CD4-positive, alpha-beta T cell (primary cell): ENCODE results near the gene NFYB. TPM values are rescaled to one million over a fixed set of nuclear protein-coding genes. Genes with fewer than 3 reads are reported as not detected.

ENCODE experiments used
- ATAC-seq: fragments of 200-7000 bp; cut with Tn5 transposase; one replicate; pipeline ENCODE4 v1.10.0; 2022; ENCODE audit warnings: mild to moderate bottlenecking; ENCODE audit not compliant: poor library complexity
- CTCF ChIA-PET: fragments of 350-600 bp; sonication (Branson Sonifier 250); formaldehyde crosslinking; loops from one replicate; lab custom pipeline; 2021; ENCODE audit warnings: antibody characterized with exemption, inconsistent platforms; lab: Charles Lee
- POLR2A ChIA-PET: fragments of 350-600 bp; sonication (Branson Sonifier 250); formaldehyde crosslinking; loops from one replicate; lab custom pipeline; 2021; ENCODE audit warnings: antibody characterized with exemption, inconsistent platforms; lab: Charles Lee
- DNase-seq, 14 experiments: peaks; one replicate each; pipeline ENCODE4 v3.0.0-alpha.2; 2013 to 2020; ENCODE audit warnings: mixed read lengths in 2 of 14
- H3K27ac ChIP-seq, 2 donors: one replicate each; pipeline versions ENCODE4 v1.5.1 to v1.7.0; 2013; ENCODE audit warnings: low read length in 2 of 2, low read depth in 1 of 2, mild to moderate bottlenecking in 1 of 2
- H3K27me3 ChIP-seq, 2 experiments: 1 replicate in 1 of 2; 2 replicates in 1 of 2; pipeline versions ENCODE4 v1.6.1 to v1.7.0; 2013; ENCODE audit warnings: low read length in 2 of 2, control low read depth in 1 of 2, mild to moderate bottlenecking in 1 of 2, moderate library complexity in 1 of 2; ENCODE audit not compliant: insufficient read depth in 2 of 2, control insufficient read depth in 1 of 2
- H3K36me3 ChIP-seq: one replicate; pipeline ENCODE4 v1.6.1; 2013; ENCODE audit warnings: low read length, control low read depth; ENCODE audit not compliant: insufficient read depth
- H3K4me1 ChIP-seq: one replicate; pipeline ENCODE4 v1.6.1; 2013; ENCODE audit warnings: low read length, control low read depth; ENCODE audit not compliant: insufficient read depth
- H3K4me3 ChIP-seq: one replicate; pipeline ENCODE4 v1.5.1; 2013; ENCODE audit warnings: mild to moderate bottlenecking, low read length, moderate library complexity
- H3K9me3 ChIP-seq, 2 experiments: 1 replicate in 1 of 2; 2 replicates in 1 of 2; pipeline versions ENCODE4 v1.6.1 to v1.7.0; 2013; ENCODE audit warnings: low read length in 2 of 2, mild to moderate bottlenecking in 2 of 2, control low read depth in 1 of 2, moderate library complexity in 1 of 2; ENCODE audit not compliant: control insufficient read depth in 1 of 2, insufficient read depth in 1 of 2
- H3K27ac Mint-ChIP-seq: one replicate; pipeline ENCODE4 v1.8.0; 2020; ENCODE audit warnings: mixed read lengths
- H3K27me3 Mint-ChIP-seq: one replicate; pipeline ENCODE4 v1.8.0; 2021; ENCODE audit warnings: mixed read lengths
- H3K36me3 Mint-ChIP-seq: one replicate; pipeline ENCODE4 v1.8.0; 2021; ENCODE audit warnings: low read depth, mixed read lengths
- H3K4me1 Mint-ChIP-seq: one replicate; pipeline ENCODE4 v1.8.0; 2021; ENCODE audit warnings: low read depth, mixed read lengths
- H3K4me3 Mint-ChIP-seq: one replicate; pipeline ENCODE4 v1.8.0; 2020; ENCODE audit warnings: mild to moderate bottlenecking, mixed read lengths
- H3K9me3 Mint-ChIP-seq: one replicate; pipeline ENCODE4 v1.8.0; 2020; ENCODE audit warnings: mixed read lengths
- CTCF ChIP-seq: fragments of 200-600 bp; IDR thresholded peaks from one replicate; pipeline ENCODE4 v1.8.0; 2022; ENCODE audit warnings: antibody characterized with exemption, mild to moderate bottlenecking
- intact Hi-C, 2 experiments: fragments of 100-400 bp; cut with DNase I in 1 of 2; cut with micrococcal nuclease in 1 of 2; formaldehyde crosslinking; loops; one replicate each; pipeline versions ENCODE4 v1.15.1 to v1.9.0; 2023 to 2025; cut with DNase I, micrococcal nuclease
- total RNA-seq, 174 experiments: library from RNA in 2 of 174; stranded (reverse) in 2 of 174; gene quantifications; one replicate each; pipeline ENCODE4 v1.2.3 and lab custom pipeline; 2021 to 2026

NFYB gene
- total RNA-seq, 2 experiments from 2014 or later, result 12.8 to 14.6 TPM

DNA sequence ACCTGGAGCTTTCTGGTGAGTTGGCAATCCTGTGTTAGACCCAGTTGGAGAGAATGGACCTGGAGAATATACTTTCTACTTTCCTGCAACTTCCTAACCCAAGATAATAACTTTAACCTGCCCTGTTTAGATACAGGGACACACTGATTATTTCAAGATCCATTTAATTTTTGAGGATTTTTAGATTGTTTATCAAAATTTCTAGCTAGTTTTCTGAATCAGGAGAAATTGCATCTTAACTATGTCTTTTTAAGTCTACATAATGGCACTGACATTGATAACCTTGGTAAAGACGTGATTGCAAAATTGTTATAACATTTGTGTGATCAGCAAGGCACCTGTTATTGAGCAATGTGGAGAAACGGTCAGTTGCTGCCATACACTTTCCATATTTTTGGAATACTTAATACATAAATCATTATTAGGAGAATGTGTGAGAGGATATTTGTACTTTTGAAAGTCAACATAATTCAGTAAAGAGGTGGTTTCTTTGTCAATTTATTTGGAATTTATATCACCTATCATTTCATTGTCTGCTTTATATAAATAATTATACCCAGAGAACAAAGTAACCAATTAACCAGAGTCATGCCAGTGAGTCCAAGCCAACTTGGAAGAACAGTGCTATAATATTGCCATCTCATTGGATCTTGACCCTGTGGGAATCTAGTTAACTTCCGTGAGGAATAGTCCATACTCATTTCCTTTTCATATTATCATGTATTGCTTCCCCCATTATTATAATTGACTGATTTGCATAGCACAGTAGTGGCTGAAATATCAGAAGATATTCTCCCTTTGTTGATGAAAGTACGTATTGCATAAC is 28.4 kb downstream of the NFYB start:
- no peak for ATAC-seq
- H3K27ac Mint-ChIP-seq, result peak overlapping the region; percentile 24

GRCh38 chr12:104108755-104109445 is 29.1 kb downstream of the NFYB start:
- ATAC-seq (peak; percentile 100), DNase-seq (peak; percentile 77 to 92 (median 84))
- peak; percentile 89 for TF ChIP-seq CTCF
- intact Hi-C loops, result loop anchor here (1.0 kb wide), 3 partner anchors 52 to 231 kb away; no protein-coding TSS in a partner anchor
- Mint-ChIP-seq H3K27me3 (no peaks in the 10 kb centered on the region), H3K36me3 (peaks cover 9% of the 10 kb centered on the region), H3K27ac (peak overlapping the region; percentile 24), H3K9me3 (no peaks in the 10 kb centered on the region), H3K4me1 (peaks cover 14% of the 10 kb centered on the region), H3K4me3 (peak overlapping the region; percentile 59)
- ChIA-PET POLR2A (interaction anchor here (0.8 to 1.7 kb wide), 9 partner anchors 11 to 229 kb away, joined by 3 to 17 read pairs (median 6); partner anchors contain the start of genes HCFC2, HSP90B1 and NFYB), CTCF (interaction anchor here (0.6 to 1.8 kb wide), 25 partner anchors 8 to 268 kb away, joined by 3 to 18 read pairs (median 4); partner anchors contain the start of genes HCFC2, HSP90B1, NFYB and NT5DC3)
- no peaks in the 10 kb centered on the region for H3K36me3 ChIP-seq
- H3K27ac ChIP-seq, result no peak overlapping the region
- H3K9me3 ChIP-seq, result no peaks in the 10 kb centered on the region
- no peaks in the 10 kb centered on the region for H3K4me1 ChIP-seq
- no peaks in the 10 kb centered on the region for H3K27me3 ChIP-seq
- no peak overlapping the region for H3K4me3 ChIP-seq

More for the DNA sequence above, 28.4 kb downstream of the NFYB start:
- POLR2A ChIA-PET, result interaction anchor here (0.8 to 1.7 kb wide), 10 partner anchors 10 to 229 kb away, joined by 3 to 17 read pairs (median 5); partner anchors contain the start of genes HCFC2, HSP90B1 and NFYB
- H3K27ac ChIP-seq, result no peak overlapping the region
- Mint-ChIP-seq H3K4me3 (no peak overlapping the region), H3K4me1 (peaks cover 14% of the 10 kb centered on the region), H3K9me3 (no peaks in the 10 kb centered on the region), H3K27me3 (no peaks in the 10 kb centered on the region), H3K36me3 (peaks cover 13% of the 10 kb centered on the region)
- H3K4me3 ChIP-seq, result no peak overlapping the region
- intact Hi-C loops, result loop anchor here (1.0 kb wide), 3 partner anchors 52 to 231 kb away; no protein-coding TSS in a partner anchor
- no peak for DNase-seq
- CTCF ChIA-PET, result interaction anchor here (0.6 to 1.8 kb wide), 23 partner anchors 9 to 269 kb away, joined by 3 to 18 read pairs (median 4); partner anchors contain the start of genes HCFC2, HSP90B1, NFYB and NT5DC3
- H3K27me3 ChIP-seq, result no peaks in the 10 kb centered on the region
- H3K4me1 ChIP-seq, result no peaks in the 10 kb centered on the region
- TF ChIP-seq CTCF, result peak; percentile 35
- no peaks in the 10 kb centered on the region for H3K36me3 ChIP-seq
- H3K9me3 ChIP-seq, result no peaks in the 10 kb centered on the region

DNA sequence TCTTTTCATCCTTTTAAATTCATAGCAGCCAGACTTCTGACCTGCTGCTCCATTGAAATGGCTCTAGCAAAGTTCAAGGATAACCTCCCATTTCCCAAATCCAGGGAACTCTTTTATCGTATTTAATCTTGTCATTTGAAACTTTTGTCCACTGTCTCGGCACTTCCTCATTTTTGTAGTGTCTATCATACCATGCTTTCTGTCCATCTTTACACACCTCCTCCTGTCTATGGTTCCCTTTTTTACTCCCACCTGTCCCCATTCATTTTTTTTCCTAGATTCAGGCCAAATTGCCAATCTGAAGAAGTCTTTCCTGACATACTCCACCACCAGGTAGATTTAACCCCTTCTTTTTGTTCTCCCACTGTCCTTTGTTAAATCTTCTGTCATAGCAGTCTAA is 31.0 kb downstream of the NFYB start:
- Histone ChIP-seq H3K36me3 (peaks cover 13% of the 10 kb centered on the region), H3K9me3 (no peaks in the 10 kb centered on the region), H3K4me3 (no peak overlapping the region), H3K27me3 (no peaks in the 10 kb centered on the region), H3K27ac (no peak overlapping the region), H3K4me1 (no peaks in the 10 kb centered on the region)
- no peak overlapping the region for H3K27ac Mint-ChIP-seq
- intact Hi-C loops, result no loop called here
- H3K4me1 Mint-ChIP-seq, result peaks cover 14% of the 10 kb centered on the region
- H3K9me3 Mint-ChIP-seq, result no peaks in the 10 kb centered on the region
- POLR2A ChIA-PET, result no interaction called here
- CTCF ChIA-PET, result interaction anchor here (0.7 kb wide), 1 partner anchor 9 kb away, joined by 3 read pairs; no protein-coding TSS in a partner anchor
- H3K36me3 Mint-ChIP-seq, result peaks cover 23% of the 10 kb centered on the region
- no peaks in the 10 kb centered on the region for H3K27me3 Mint-ChIP-seq
- TF ChIP-seq CTCF, result no peak
- no peak for DNase-seq
- no peak for ATAC-seq
- no peak overlapping the region for H3K4me3 Mint-ChIP-seq
